Dedifferentiated amniotic fluid mesenchymal stem cell (primary cell): ENCODE results near the gene BMP8A.
A peak's percentile ranks its signal among the peaks of the same experiment; 100 is the strongest.

ENCODE experiments used
- DNase-seq: peaks from one replicate; pipeline ENCODE4 v3.0.0-alpha.2; 2016; ENCODE audit errors: extremely low spot score

The BMP8A gene

GRCh38 chr1:39571178-39571483 is 79.7 kb downstream of the BMP8A start:
- DNase-seq = no peak

DNA sequence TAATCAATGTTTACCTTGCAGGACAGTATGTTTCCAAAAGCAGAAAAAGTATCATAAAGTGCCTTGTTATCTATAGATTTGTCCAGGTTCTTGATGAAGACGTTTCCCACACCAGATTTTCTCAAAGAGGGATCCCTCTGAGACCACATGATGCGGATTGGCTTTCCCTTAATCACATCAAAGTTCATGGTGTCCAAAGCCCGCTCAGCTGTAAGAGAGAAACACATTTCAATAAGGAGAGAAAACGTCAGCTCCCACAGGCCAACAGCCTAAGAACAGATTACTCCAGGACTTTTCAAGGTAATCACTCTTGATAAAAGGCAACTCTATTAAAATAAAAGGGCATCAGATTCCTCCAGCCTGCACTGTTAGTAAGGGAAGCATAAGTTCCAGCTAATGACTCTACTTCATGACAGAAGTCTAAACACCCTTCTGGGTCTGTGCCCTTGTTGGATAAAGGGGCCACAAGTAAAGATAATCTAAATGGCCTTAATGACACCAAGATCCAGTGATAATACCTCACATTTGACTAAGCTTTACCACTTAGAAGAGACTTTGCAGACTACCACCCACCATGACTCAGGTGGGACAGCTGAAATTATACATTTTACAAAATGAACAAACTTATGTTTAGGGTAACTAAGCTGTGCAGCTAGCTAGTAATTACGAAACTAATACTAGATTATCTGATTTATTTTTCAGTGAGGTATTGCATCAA is 81.1 kb downstream of the BMP8A start:
- no peak for DNase-seq

GRCh38 chr1:39573097-39573465 is 81.6 kb downstream of the BMP8A start:
- DNase-seq = no peak

DNA sequence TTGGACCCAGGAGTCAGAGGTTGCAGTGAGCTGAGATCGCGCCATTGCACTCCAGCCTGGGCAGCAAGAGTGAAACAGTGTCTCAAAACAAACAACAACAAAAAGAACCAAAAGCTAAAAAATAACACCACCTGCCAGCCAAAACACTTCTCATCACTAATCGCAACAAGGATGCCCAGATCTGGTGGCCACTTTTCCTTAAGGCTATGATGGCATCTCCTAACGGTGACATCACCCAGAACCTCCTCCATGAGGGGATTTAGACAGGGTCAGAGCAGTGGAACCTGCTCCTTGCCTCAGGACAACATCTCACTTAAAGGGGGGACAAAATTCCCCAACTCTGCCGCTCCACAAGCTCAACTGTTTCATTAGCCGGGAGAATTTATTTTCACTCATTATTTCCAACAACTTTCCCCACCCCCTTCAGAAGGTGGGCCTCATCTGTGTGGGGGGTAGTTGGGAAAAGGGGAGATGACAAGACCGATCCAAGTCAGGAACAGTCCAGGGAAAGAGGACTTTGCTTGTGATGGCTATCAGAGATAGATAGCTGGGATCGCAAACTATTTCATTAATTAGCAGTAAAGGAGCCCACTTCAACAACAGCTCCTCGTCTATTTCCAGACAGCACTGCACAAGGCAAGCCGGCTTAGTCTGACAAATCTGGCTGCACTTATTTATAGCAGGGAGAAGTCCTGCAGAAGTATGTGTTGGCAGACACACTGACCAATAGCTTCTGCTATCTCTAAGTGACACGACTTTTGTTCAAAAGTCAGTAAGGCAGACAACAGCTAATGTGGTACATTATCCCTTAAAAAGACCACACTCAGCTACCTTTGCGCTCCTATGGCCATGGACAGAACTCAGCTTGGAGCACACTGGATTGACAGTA is 82.5 kb downstream of the BMP8A start:
- peak; percentile 35 for DNase-seq

DNA sequence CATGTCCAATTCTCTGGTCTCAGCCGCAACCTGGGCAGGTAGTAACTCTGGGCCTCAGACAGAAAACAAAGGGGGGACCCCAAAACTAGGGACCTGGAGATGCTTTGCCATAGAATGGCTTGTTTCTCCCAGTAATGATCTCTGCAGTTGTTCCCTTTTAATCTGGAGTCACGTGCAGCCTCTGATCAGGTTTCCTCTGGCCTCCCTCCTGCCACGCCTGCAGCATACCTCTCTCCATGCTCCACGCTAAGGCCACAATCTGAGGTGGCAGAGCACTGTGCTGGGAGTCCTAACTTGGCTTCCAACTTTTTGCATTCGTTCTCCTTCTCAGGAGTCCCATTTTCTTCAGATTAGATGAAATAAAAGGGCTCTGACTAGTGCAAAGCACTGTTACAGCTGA is 83.2 kb downstream of the BMP8A start:
- no peak for DNase-seq
